Measurements from ENCODE around the gene RABGEF1.
"Not testable (repeated sequence)": the region's sequence is repeated elsewhere in the genome, so short reads cannot be mapped to it uniquely, and the experiment has no call there.

The RABGEF1 gene

GRCh38 chr7:66817208-66817795 is 76.8 kb downstream of the RABGEF1 start:
- not testable (repeated sequence) for DNase-seq

- not testable (repeated sequence) for DNase-seq
These were observed 77.4 kb downstream of the RABGEF1 start for GRCh38 chr7:66817956-66818355.

- DNase-seq = no peak
These were observed 83.5 kb downstream of the RABGEF1 start for GRCh38 chr7:66824041-66824440.

GRCh38 chr7:66825538-66825937 is 85.0 kb downstream of the RABGEF1 start:
- not testable (repeated sequence) for DNase-seq

- DNase-seq = no peak
These were observed 86.1 kb downstream of the RABGEF1 start for GRCh38 chr7:66826649-66827048.

- not testable (repeated sequence) for DNase-seq
These were observed 90.4 kb downstream of the RABGEF1 start for GRCh38 chr7:66830976-66831375.

GRCh38 chr7:66832531-66833351 is 92.2 kb downstream of the RABGEF1 start:
- DNase-seq = no peak

- DNase-seq = no peak
These were observed 96.5 kb downstream of the RABGEF1 start for GRCh38 chr7:66837007-66837406.

- DNase-seq = no peak
These were observed 97.1 kb downstream of the RABGEF1 start for GRCh38 chr7:66837661-66838060.

GRCh38 chr7:66839814-66840213 is 99.3 kb downstream of the RABGEF1 start:
- DNase-seq = no peak

- no peak for DNase-seq
These were observed 99.8 kb downstream of the RABGEF1 start for GRCh38 chr7:66840316-66840715.

- DNase-seq = no peak
These were observed 101.4 kb downstream of the RABGEF1 start for GRCh38 chr7:66841898-66842297.

GRCh38 chr7:66843492-66843891 is 103.0 kb downstream of the RABGEF1 start:
- not testable (repeated sequence) for DNase-seq

GRCh38 chr7:66844552-66845378 is 104.2 kb downstream of the RABGEF1 start:
- DNase-seq = peak; percentile 93

GRCh38 chr7:66845379-66846095 is 105.0 kb downstream of the RABGEF1 start:
- DNase-seq = no peak

- not testable (repeated sequence) for DNase-seq
These were observed 105.5 kb downstream of the RABGEF1 start for GRCh38 chr7:66846096-66846445.

GRCh38 chr7:66847523-66847855 is 107.0 kb downstream of the RABGEF1 start:
- DNase-seq = not testable (repeated sequence)

GRCh38 chr7:66847879-66848790 is 107.6 kb downstream of the RABGEF1 start:
- no peak for DNase-seq

GRCh38 chr7:66859339-66859738 is 118.8 kb downstream of the RABGEF1 start:
- no peak for DNase-seq

GRCh38 chr7:66859794-66860645 is 119.5 kb downstream of the RABGEF1 start:
- no peak for DNase-seq

GRCh38 chr7:66860767-66861166 is 120.2 kb downstream of the RABGEF1 start:
- no peak for DNase-seq

Measured in NCI-H748 treated with DMSO at 0.1 percent for 48 hours (cell line).